Activated CD8-positive, alpha-beta memory T cell treated with anti-CD3 and anti-CD28 coated beads, Interleukin-2, amount 50 U/mL, for 4 hours (primary cell): ENCODE measurements around the gene MYO6.

Experiments
- DNase-seq: peaks from one replicate; pipeline ENCODE4 v3.0.0-alpha.2; 2020

The MYO6 gene

GRCh38 chr6:75830959-75831885 is 82.2 kb downstream of the MYO6 start:
- no peak for DNase-seq

GRCh38 chr6:75834447-75834846 is 85.4 kb downstream of the MYO6 start:
- DNase-seq: no peak

- no peak for DNase-seq
Observed at GRCh38 chr6:75842191-75842590, 93.2 kb downstream of the MYO6 start.

GRCh38 chr6:75842732-75843131 is 93.7 kb downstream of the MYO6 start:
- no peak for DNase-seq

GRCh38 chr6:75843396-75843795 is 94.4 kb downstream of the MYO6 start:
- DNase-seq: no peak

GRCh38 chr6:75848274-75848673 is 99.2 kb downstream of the MYO6 start:
- no peak for DNase-seq

GRCh38 chr6:75849329-75850025 is 100.4 kb downstream of the MYO6 start:
- DNase-seq: no peak

GRCh38 chr6:75850026-75850833 is 101.2 kb downstream of the MYO6 start:
- DNase-seq: no peak

- no peak for DNase-seq
Observed at GRCh38 chr6:75852721-75853120, 103.7 kb downstream of the MYO6 start.

GRCh38 chr6:75853806-75854205 is 104.8 kb downstream of the MYO6 start:
- DNase-seq: no peak

- no peak for DNase-seq
Observed at GRCh38 chr6:75855052-75855451, 106.0 kb downstream of the MYO6 start.

GRCh38 chr6:75856902-75857301 is 107.9 kb downstream of the MYO6 start:
- no peak for DNase-seq

- no peak for DNase-seq
Observed at GRCh38 chr6:75863001-75863400, 114.0 kb downstream of the MYO6 start.

GRCh38 chr6:75863784-75864183 is 114.7 kb downstream of the MYO6 start:
- no peak for DNase-seq

GRCh38 chr6:75864446-75864845 is 115.4 kb downstream of the MYO6 start:
- DNase-seq: no peak

- DNase-seq: no peak
Observed at GRCh38 chr6:75870389-75870788, 121.3 kb downstream of the MYO6 start.

- DNase-seq: no peak
Observed at GRCh38 chr6:75874224-75874623, 125.2 kb downstream of the MYO6 start.

GRCh38 chr6:75876152-75876551 is 127.1 kb downstream of the MYO6 start:
- DNase-seq: no peak

GRCh38 chr6:75880305-75880704 is 131.3 kb downstream of the MYO6 start:
- no peak for DNase-seq

GRCh38 chr6:75882734-75883133 is 133.7 kb downstream of the MYO6 start:
- no peak for DNase-seq

GRCh38 chr6:75884822-75885221 is 135.8 kb downstream of the MYO6 start:
- DNase-seq: no peak

- DNase-seq: no peak
Observed at GRCh38 chr6:75892384-75892783, 143.3 kb downstream of the MYO6 start.

- no peak for DNase-seq
Observed at GRCh38 chr6:75893058-75893775, 144.2 kb downstream of the MYO6 start.
